H1 (cell line): ENCODE data around the gene SLC25A47. TPM values are rescaled to one million over a fixed set of nuclear protein-coding genes. Genes with fewer than 3 reads are reported as not detected.

Experiments used
- CTCF ChIA-PET: fragments of 300-600 bp; sonication (Branson Sonifier 250); formaldehyde crosslinking; loops from one replicate; lab custom pipeline; 2021; ENCODE audit not compliant: partially characterized antibody; lab: Charles Lee
- POLR2A ChIA-PET: fragments of 300-600 bp; sonication (Branson Sonifier 250); formaldehyde crosslinking; loops from one replicate; lab custom pipeline; 2021; ENCODE audit warnings: inconsistent platforms; ENCODE audit not compliant: partially characterized antibody; lab: Charles Lee
- DNase-seq, 2 experiments: peaks; one replicate each; pipeline versions ENCODE4 v3.0.0 to v3.0.0-alpha.2; 2010 to 2022; ENCODE audit warnings: low spot score in 2 of 2, low read depth in 1 of 2, mixed read lengths in 1 of 2
- FAIRE-seq: peaks from 2 replicates; lab custom pipeline; 2011; peaks lifted over from hg19 to GRCh38; lab: Jason Lieb, UNC
- H2AFZ ChIP-seq: 2 replicates; pipeline ENCODE4 v1.8.1; 2012; ENCODE audit warnings: low read length, inconsistent platforms
- H2AK5ac ChIP-seq: 2 replicates; pipeline ENCODE4 v1.6.1; 2013; ENCODE audit warnings: low read depth, low read length
- H2BK120ac ChIP-seq: replicated peaks from 2 replicates; pipeline ENCODE3; 2013; ENCODE audit warnings: low read depth, low read length, inconsistent platforms
- H2BK12ac ChIP-seq: 2 replicates; pipeline ENCODE4 v1.6.1; 2013; ENCODE audit warnings: low read depth, low read length
- H2BK15ac ChIP-seq: 2 replicates; pipeline ENCODE4 v1.6.1; 2013; ENCODE audit warnings: low read length
- H2BK20ac ChIP-seq: 2 replicates; pipeline ENCODE4 v1.6.1; 2013; ENCODE audit warnings: low read length
- H2BK5ac ChIP-seq: 2 replicates; pipeline ENCODE4 v1.6.1; 2013; ENCODE audit warnings: low read depth, low read length
- H3K14ac ChIP-seq: 2 replicates; pipeline ENCODE4 v1.6.1; 2013; ENCODE audit warnings: inconsistent platforms; ENCODE audit not compliant: insufficient read length
- H3K18ac ChIP-seq: 2 replicates; pipeline ENCODE4 v1.6.1; 2013; ENCODE audit warnings: low read length; ENCODE audit errors: extremely low read depth
- H3K23ac ChIP-seq: 2 replicates; pipeline ENCODE4 v1.6.1; 2013; ENCODE audit warnings: inconsistent platforms; ENCODE audit not compliant: insufficient read length
- H3K23me2 ChIP-seq: 2 replicates; pipeline ENCODE4 v1.6.1; 2013; ENCODE audit warnings: low read depth, low read length
- H3K27ac ChIP-seq: 2 replicates; pipeline ENCODE4 v1.6.1; 2011; ENCODE audit warnings: low read depth, low read length, inconsistent platforms
- H3K27me3 ChIP-seq, 4 experiments: replicated peaks in 1 of 4; 1 replicate in 1 of 4; 2 replicates in 3 of 4; pipeline versions ENCODE4 v1.6.1 to v1.8.1; 2011 to 2013; ENCODE audit warnings: low read length in 3 of 4, mild to moderate bottlenecking in 3 of 4, inconsistent platforms in 2 of 4, mixed read lengths in 2 of 4, moderate library complexity in 1 of 4; ENCODE audit not compliant: control insufficient read depth in 3 of 4, insufficient read depth in 3 of 4; ENCODE audit errors: extremely low read depth in 1 of 4
- H3K36me3 ChIP-seq, 4 experiments: 2 replicates each; pipeline versions ENCODE4 v1.6.1 to v1.8.1; 2011 to 2013; ENCODE audit warnings: mild to moderate bottlenecking in 4 of 4, low read length in 3 of 4, moderate library complexity in 2 of 4, control low read depth in 1 of 4, inconsistent platforms in 1 of 4; ENCODE audit not compliant: insufficient read depth in 4 of 4, control insufficient read depth in 2 of 4
- H3K4ac ChIP-seq: replicated peaks from 2 replicates; pipeline ENCODE3; 2013; ENCODE audit warnings: low read length, low read depth, mixed read lengths, inconsistent platforms; ENCODE audit not compliant: insufficient read length
- H3K4me1 ChIP-seq, 4 experiments: replicated peaks in 1 of 4; 1 replicate in 1 of 4; 2 replicates in 3 of 4; pipeline versions ENCODE4 v1.6.1 to v1.8.1; 2011 to 2013; ENCODE audit warnings: low read length in 3 of 4, inconsistent platforms in 2 of 4, mixed read lengths in 1 of 4; ENCODE audit not compliant: insufficient read depth in 4 of 4, control insufficient read depth in 3 of 4
- H3K4me2 ChIP-seq, 2 experiments: 2 replicates each; pipeline versions ENCODE4 v1.6.1 to v1.8.1; 2011 to 2013; ENCODE audit warnings: low read depth in 2 of 2, low read length in 2 of 2, control low read depth in 1 of 2, inconsistent platforms in 1 of 2, mild to moderate bottlenecking in 1 of 2; ENCODE audit not compliant: insufficient read depth in 1 of 2
- H3K4me3 ChIP-seq, 4 experiments: fragments of 200-600, 300-600 bp in 1 of 4; sonication (generic), shearing (Covaris generic), sonication (Bioruptor Twin) in 1 of 4; 2 replicates each; pipeline versions ENCODE4 v1.5.1 to v1.8.1; 2011 to 2016; ENCODE audit warnings: low read length in 4 of 4, low read depth in 3 of 4, control low read depth in 2 of 4, inconsistent platforms in 2 of 4, mild to moderate bottlenecking in 2 of 4, mixed read lengths in 1 of 4, moderate library complexity in 1 of 4; ENCODE audit not compliant: insufficient read depth in 2 of 4; ENCODE audit errors: extremely low read depth in 1 of 4
- H3K56ac ChIP-seq: replicated peaks from 2 replicates; pipeline ENCODE3; 2013; ENCODE audit warnings: low read depth, mild to moderate bottlenecking, mixed read lengths, low read length, inconsistent platforms; ENCODE audit not compliant: insufficient read length
- H3K79me1 ChIP-seq: 2 replicates; pipeline ENCODE4 v1.6.1; 2013; ENCODE audit warnings: low read depth, low read length, control low read depth
- H3K79me2 ChIP-seq, 2 experiments: 2 replicates each; pipeline versions ENCODE4 v1.6.1 to v1.8.1; 2012 to 2013; ENCODE audit warnings: low read length in 2 of 2, mild to moderate bottlenecking in 2 of 2, inconsistent platforms in 1 of 2; ENCODE audit not compliant: insufficient read depth in 2 of 2, control insufficient read depth in 1 of 2
- H3K9ac ChIP-seq, 4 experiments: replicated peaks in 1 of 4; 1 replicate in 1 of 4; 2 replicates in 3 of 4; pipeline versions ENCODE4 v1.6.1 to v1.8.1; 2011 to 2013; ENCODE audit warnings: low read depth in 3 of 4, low read length in 3 of 4, control low read depth in 2 of 4, mild to moderate bottlenecking in 2 of 4, moderate library complexity in 2 of 4, inconsistent platforms in 1 of 4; ENCODE audit errors: extremely low read depth in 1 of 4
- H3K9me3 ChIP-seq, 2 experiments: 2 replicates each; pipeline versions ENCODE4 v1.6.1 to v1.8.1; 2012 to 2013; ENCODE audit warnings: mild to moderate bottlenecking in 2 of 2, moderate library complexity in 2 of 2, control low read depth in 1 of 2, inconsistent platforms in 1 of 2, low read depth in 1 of 2, low read length in 1 of 2, mixed read lengths in 1 of 2; ENCODE audit not compliant: insufficient read depth in 2 of 2
- H4K20me1 ChIP-seq, 2 experiments: replicated peaks in 1 of 2; 2 replicates each; pipeline versions ENCODE3 to v1.8.1; 2011 to 2013; ENCODE audit warnings: inconsistent platforms in 2 of 2, low read length in 2 of 2, mild to moderate bottlenecking in 1 of 2; ENCODE audit not compliant: insufficient read depth in 2 of 2, control insufficient read depth in 1 of 2
- H4K5ac ChIP-seq: 2 replicates; pipeline ENCODE4 v1.6.1; 2013; ENCODE audit warnings: low read length, low read depth, mixed read lengths, inconsistent platforms; ENCODE audit not compliant: insufficient read length
- H4K8ac ChIP-seq: 2 replicates; pipeline ENCODE4 v1.8.0; 2013; ENCODE audit warnings: mild to moderate bottlenecking, moderate library complexity, low read length, inconsistent platforms; ENCODE audit not compliant: insufficient read depth; ENCODE audit errors: extremely low read depth
- H4K91ac ChIP-seq: replicated peaks from 2 replicates; pipeline ENCODE3; 2013; ENCODE audit warnings: low read length, mixed read lengths, inconsistent platforms; ENCODE audit not compliant: insufficient read length
- BRCA1 ChIP-seq: IDR thresholded peaks from 2 replicates; pipeline ENCODE4 v1.6.1; 2012; ENCODE audit warnings: low read depth, low read length, improper control_type of control experiment
- EGR1 ChIP-seq: IDR thresholded peaks from 2 replicates; pipeline ENCODE4 v1.6.1; 2011; ENCODE audit warnings: low read depth, low read length, borderline replicate concordance
- EP300 ChIP-seq, 2 experiments: IDR thresholded peaks; 1 replicate in 1 of 2; 2 replicates in 1 of 2; pipeline ENCODE4 v1.6.1; 2011 to 2012; ENCODE audit warnings: low read depth in 2 of 2, low read length in 2 of 2, mild to moderate bottlenecking in 2 of 2, borderline replicate concordance in 1 of 2, inconsistent platforms in 1 of 2, moderate library complexity in 1 of 2
- GTF2F1 ChIP-seq: IDR thresholded peaks from 2 replicates; pipeline ENCODE4 v1.6.1; 2012; ENCODE audit warnings: low read depth, low read length, improper control_type of control experiment, borderline replicate concordance
- RXRA ChIP-seq: IDR thresholded peaks from 2 replicates; pipeline ENCODE4 v1.6.1; 2011; ENCODE audit warnings: low read depth, mild to moderate bottlenecking, low read length, moderate library complexity; ENCODE audit not compliant: insufficient read depth
- SAP30 ChIP-seq: fragments of 300-600 bp; sonication (generic); IDR thresholded peaks from 2 replicates; pipeline ENCODE4 v1.7.1; 2012; ENCODE audit warnings: low read length, moderate library complexity, mild to moderate bottlenecking, inconsistent platforms; ENCODE audit not compliant: insufficient read depth, insufficient replicate concordance
- SUZ12 ChIP-seq: fragments of 200-600 bp; sonication (generic); IDR thresholded peaks from 2 replicates; pipeline ENCODE4 v1.6.1; 2012; ENCODE audit warnings: mild to moderate bottlenecking, inconsistent platforms, low read length, moderate library complexity, mixed read lengths
- WGBS, 2 experiments: shearing (Covaris generic) in 1 of 2; methylation state at CpG; one replicate each; pipeline versions ENCODE4 v1.1.6 to v1.1.7; 2013 to 2015; ENCODE audit warnings: low lambda C conversion rate in 2 of 2, mixed read lengths in 2 of 2, inconsistent platforms in 1 of 2, low coverage in 1 of 2, missing lambda C conversion rate in 1 of 2; ENCODE audit not compliant: insufficient replicate concordance in 2 of 2, insufficient coverage in 1 of 2, insufficient read length in 1 of 2; ENCODE audit errors: extremely low coverage in 1 of 2, missing lambda C conversion rate in 1 of 2; 5-methylcytosine and 5-hydroxymethylcytosine counted together
- polyA plus RNA-seq, 7 experiments: library from polyadenylated mRNA; depleted of rRNA in 3 of 7; stranded (reverse) in 5 of 7; unstranded in 2 of 7; fragments of >200 nt in 5 of 7; fragments of 200-250 nt in 2 of 7; gene quantifications; 1 replicate in 5 of 7; 2 replicates in 1 of 7; 4 replicates in 1 of 7; pipeline versions ENCODE4 v1.2.1 to v1.2.3, GENCODE V29; 2011 to 2013; ENCODE audit warnings: missing spikeins in 2 of 7, mixed read lengths in 2 of 7
- total RNA-seq: library from RNA; stranded (reverse); fragmentation: NEBNext Ultra II Directional; extraction: Animal tissue kit (Norgen Biotek cat#: 25700); gene quantifications from 2 replicates; pipeline ENCODE4 v1.2.1, GENCODE V29; 2021

Gene SLC25A47
- total and polyA plus RNA-seq, 2 of the 8 experiments (the other 6 are each of a cell fraction or from before 2014, with no cell fraction given) = not detected

GRCh38 chr14:100363053-100363452 is 39.9 kb downstream of the SLC25A47 start:
- H3K9me3 ChIP-seq = no peaks in the 10 kb centered on the region
- no peak overlapping the region for H3K4ac ChIP-seq
- no peaks in the 10 kb centered on the region for H3K23me2 ChIP-seq
- H2BK5ac ChIP-seq = no peak overlapping the region
- no peak overlapping the region for H3K14ac ChIP-seq
- H3K18ac ChIP-seq = no peak overlapping the region
- H3K4me1 ChIP-seq = no peaks in the 10 kb centered on the region
- H2AK5ac ChIP-seq = no peak overlapping the region
- no peak overlapping the region for H3K4me3 ChIP-seq
- no peak overlapping the region for H3K4me2 ChIP-seq
- TF ChIP-seq SAP30 = no peak
- TF ChIP-seq EP300 (IDR thresholded peaks at IDR 0.05; ENCODE audit: borderline replicate concordance in 1 of 2, low read depth in 2 of 2, low read length in 2 of 2) = no peak
- no peak for TF ChIP-seq SUZ12
- no peak for TF ChIP-seq GTF2F1
- no peak for TF ChIP-seq RXRA
- TF ChIP-seq BRCA1 = no peak
- TF ChIP-seq EGR1 = no peak
- no peak overlapping the region for H2BK20ac ChIP-seq
- no peaks in the 10 kb centered on the region for H3K79me1 ChIP-seq
- CTCF ChIA-PET = interaction anchor here (0.9 to 2.9 kb wide), 4 partner anchors 13 to 77 kb away, joined by 3 to 13 read pairs (median 4); no protein-coding TSS in a partner anchor
- no peaks in the 10 kb centered on the region for H4K20me1 ChIP-seq
- no peak overlapping the region for H3K9ac ChIP-seq
- H3K56ac ChIP-seq = no peak overlapping the region
- no peaks in the 10 kb centered on the region for H3K79me2 ChIP-seq
- no peak overlapping the region for H3K23ac ChIP-seq
- no peak overlapping the region for H3K27ac ChIP-seq
- no peak overlapping the region for H2BK120ac ChIP-seq
- H4K5ac ChIP-seq = no peak overlapping the region
- no peak overlapping the region for H2BK12ac ChIP-seq
- H2BK15ac ChIP-seq = no peak overlapping the region
- FAIRE-seq (no peak), DNase-seq (no peak)
- POLR2A ChIA-PET = interaction anchor here (1.1 to 10.8 kb wide), 6 partner anchors 9 to 57 kb away, joined by 3 to 129 read pairs (median 65); partner anchors contain the start of gene SLC25A29
- peaks cover 14 to 83% (median 55%) of the 10 kb centered on the region in 4 experiments for H3K36me3 ChIP-seq
- H2AFZ ChIP-seq = no peak overlapping the region
- 90% methylated on average over 2 of the region's 2 CpGs; no CpG with 5 or more reads in 1 of the 2 experiments for WGBS, 2 experiments
- no peak overlapping the region for H4K8ac ChIP-seq
- H4K91ac ChIP-seq = no peak overlapping the region
- H3K27me3 ChIP-seq = no peaks in the 10 kb centered on the region
